ENCODE results near the gene WDR93.

DNA sequence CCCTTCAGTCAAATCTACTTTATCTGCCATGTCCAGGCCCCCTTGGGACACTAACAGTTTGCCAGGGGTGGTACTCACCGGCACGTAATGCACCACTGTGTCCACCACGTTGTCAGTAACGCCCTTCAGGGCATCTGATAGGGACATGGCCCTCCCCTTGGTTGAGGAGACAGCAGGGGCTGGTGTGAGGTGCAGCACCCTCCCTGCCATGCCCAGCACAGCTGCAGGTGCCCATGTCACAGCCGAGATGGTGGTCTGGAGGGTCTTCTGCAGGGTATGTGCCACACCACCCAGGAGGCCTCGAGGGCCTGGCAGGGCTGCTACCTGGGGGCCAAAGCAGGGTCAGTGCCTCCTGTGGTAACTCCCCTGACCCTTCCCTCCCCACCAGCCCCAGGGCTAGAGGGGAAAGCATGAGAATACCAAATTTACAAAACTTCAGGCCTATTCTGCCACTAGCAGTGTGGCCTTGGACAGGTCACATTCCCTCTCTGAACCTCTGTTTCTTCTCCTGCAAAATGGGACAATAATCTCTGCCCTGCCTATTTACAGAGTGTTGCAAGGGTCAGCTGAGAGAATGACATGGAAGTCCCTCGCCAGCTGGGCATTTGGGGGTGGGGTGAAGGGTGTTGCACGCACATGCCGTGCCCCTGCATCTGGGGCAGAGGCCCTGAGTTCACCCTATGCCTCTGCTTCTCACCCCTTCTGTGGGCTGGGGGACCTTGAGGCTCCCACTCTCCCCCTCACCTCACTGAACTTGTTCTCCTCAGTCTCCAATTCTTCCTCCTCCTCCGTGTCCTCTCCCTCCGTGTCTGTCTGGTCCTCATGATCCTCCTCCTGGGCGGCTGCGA lies 23.5 kb upstream of the WDR93 start:
- TF ChIP-seq, protein P1, sequence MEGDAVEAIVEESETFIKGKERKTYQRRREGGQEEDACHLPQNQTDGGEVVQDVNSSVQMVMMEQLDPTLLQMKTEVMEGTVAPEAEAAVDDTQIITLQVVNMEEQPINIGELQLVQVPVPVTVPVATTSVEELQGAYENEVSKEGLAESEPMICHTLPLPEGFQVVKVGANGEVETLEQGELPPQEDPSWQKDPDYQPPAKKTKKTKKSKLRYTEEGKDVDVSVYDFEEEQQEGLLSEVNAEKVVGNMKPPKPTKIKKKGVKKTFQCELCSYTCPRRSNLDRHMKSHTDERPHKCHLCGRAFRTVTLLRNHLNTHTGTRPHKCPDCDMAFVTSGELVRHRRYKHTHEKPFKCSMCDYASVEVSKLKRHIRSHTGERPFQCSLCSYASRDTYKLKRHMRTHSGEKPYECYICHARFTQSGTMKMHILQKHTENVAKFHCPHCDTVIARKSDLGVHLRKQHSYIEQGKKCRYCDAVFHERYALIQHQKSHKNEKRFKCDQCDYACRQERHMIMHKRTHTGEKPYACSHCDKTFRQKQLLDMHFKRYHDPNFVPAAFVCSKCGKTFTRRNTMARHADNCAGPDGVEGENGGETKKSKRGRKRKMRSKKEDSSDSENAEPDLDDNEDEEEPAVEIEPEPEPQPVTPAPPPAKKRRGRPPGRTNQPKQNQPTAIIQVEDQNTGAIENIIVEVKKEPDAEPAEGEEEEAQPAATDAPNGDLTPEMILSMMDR (IDR thresholded peaks at IDR 0.05; ENCODE audit: low read length): no peak
- TF ChIP-seq EZH2phosphoT487 (IDR thresholded peaks at IDR 0.05; ENCODE audit: low read length): no peak

Measured in MM.1S (cell line).